ENCODE data around the gene ZBTB42.
A peak's percentile ranks its signal among the peaks of the same experiment; 100 is the strongest.
"Not testable (repeated sequence)": the region's sequence is repeated elsewhere in the genome, so short reads cannot be mapped to it uniquely, and the experiment has no call there.

The ZBTB42 gene

DNA sequence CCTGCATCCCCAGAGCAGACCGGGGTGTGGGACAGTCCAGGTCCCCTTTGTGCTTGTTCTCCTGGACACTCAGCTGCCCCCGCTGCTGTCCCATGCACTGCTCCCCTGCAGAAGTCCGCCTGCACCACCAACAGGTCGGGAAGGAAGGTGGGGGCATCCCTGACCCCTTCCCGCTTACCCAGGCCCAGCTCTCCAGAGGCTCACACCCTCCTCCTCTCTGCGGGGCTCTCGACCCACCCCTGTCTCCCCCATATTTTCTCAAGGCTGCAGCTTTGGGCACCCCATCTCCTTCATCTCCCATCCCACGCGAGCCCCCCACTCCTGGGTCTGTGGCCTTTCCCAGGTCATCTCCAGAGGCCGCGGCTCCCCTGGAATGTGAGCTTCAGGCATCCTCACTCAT lies 9.4 kb downstream of the ZBTB42 start:
- no peak for DNase-seq (ENCODE audit: low spot score)

DNA sequence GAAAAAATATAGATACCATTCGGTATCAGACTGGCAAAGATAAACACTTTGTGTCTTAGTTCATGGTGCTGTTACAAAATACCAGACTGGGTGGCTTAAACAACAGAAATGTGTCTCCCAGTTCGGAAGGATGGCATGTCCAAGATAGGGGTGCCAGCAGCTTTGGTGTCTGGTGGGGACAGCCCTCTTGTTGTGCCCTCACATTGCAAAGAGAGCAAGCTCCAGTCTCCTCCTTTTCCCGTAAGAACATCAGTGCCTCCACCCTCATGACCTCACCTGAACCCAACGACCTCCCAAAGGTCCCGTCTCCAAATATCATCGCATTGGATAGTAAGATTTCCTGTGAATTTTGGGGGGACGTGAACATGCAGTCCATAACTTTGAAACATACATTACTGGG lies 12.4 kb downstream of the ZBTB42 start:
- no peak for DNase-seq (ENCODE audit: low spot score)

DNA sequence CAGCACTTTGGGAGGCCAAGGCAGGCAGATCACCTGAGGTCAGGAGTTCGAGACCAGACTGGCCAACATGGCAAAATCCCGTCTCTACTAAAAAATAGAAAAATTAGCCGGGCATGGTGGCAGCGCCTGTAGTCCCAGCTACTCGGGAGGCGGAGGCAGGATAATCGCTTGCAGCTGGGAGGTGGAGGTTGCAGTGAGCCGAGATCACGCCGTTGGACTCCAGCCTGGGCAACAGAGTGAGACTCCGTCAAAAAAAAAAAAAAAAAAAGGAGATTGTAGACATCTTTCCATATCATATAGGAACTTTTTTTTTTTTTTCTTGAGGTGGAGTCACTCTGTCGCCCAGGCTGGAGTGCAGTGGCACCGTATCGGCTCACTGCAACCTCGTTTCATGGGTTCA lies 13.8 kb downstream of the ZBTB42 start:
- not testable (repeated sequence) for DNase-seq (ENCODE audit: low spot score)

DNA sequence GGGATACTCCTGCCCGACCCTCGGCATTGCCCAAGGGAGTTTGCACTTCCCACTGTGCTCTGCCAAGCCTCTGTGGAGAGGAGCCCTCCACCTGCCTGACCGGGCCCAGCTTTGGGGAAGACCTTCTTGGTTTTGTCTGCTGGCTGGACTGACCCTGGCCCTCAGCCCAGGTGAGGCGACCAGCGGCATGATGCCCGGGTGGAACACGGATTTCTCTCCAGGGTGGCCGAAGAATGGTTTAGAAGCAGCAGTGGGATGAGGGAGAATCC lies 15.6 kb downstream of the ZBTB42 start:
- DNase-seq (ENCODE audit: low spot score) = no peak

DNA sequence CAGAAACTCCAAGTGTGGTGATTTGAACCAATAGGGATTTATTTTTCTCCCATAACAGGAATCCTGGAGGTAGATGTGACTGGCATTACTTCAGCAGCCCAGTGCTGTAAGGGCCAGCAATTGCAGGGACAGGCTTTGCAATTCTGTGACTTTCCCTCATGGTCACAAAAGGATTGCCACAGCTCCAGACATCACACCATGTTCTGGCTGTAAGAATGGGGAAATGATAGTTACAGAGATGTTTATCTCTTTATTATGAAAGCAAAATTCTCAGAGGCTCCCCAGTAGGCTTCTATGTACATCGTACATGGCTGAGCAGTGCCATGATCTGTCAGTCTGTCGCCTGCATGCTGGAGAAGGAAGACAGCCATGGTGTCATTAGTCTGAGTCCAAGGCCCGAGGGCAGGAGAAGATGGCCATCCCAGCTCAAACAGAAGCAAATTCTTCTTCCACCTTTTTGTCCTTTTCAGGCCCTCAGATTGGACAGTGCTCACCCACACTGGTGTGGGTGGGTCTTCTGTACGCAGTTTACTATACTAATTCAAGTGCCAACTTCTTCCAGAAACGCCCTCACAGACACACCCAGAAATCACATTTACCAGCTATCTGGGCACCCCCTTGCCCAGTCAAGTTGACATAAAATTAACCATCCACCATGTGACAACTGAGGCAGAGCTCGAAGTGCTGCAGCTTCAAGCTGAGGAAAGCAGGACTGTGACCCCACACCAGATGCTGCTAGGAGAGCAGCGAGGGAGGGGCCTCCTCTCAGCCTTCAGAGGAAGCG lies 17.2 kb downstream of the ZBTB42 start:
- DNase-seq (ENCODE audit: low spot score) = no peak

DNA sequence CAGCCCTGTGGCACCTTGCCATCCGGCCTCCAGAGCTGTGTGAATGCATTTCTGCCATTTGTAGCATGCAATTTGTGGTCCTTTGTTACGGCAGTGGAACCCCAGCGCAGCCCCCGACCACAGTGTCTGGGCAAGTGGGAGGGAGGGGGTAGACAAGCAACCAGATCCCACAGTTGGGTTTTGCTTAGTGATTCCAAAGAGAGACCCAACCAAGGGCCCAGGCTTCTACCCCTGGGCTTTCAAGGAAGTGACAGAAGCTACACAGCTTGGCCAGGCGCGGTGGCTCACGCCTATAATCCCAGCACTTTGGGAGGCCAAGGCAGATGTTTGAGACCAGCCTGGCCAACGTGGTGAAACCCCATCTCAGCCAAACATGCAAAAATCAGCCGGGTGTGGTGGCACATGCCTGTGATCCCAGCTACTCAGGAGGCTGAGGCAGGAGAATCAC lies 17.8 kb downstream of the ZBTB42 start:
- DNase-seq (ENCODE audit: low spot score) = no peak

DNA sequence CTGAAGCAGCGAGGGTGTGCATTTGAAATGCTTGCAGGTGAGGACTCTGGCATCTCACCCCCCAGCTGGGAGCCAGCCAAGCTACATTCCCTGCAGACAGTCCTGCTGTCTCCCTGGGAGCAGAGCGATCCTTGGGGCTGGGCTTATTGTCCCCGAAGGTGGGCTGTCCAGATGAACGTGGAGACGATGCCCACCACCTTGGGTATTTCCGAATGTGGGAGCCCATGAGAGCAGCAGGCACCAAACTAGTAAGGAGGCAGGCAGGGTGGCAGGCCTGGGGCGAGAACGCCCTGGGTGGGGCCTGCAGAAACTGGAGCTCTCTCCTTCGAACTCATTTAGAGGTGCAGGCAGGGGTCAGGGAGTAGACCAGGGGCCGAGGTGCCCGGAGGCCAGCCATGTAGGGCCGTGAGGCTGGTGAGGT lies 18.5 kb downstream of the ZBTB42 start:
- no peak for DNase-seq (ENCODE audit: low spot score)

DNA sequence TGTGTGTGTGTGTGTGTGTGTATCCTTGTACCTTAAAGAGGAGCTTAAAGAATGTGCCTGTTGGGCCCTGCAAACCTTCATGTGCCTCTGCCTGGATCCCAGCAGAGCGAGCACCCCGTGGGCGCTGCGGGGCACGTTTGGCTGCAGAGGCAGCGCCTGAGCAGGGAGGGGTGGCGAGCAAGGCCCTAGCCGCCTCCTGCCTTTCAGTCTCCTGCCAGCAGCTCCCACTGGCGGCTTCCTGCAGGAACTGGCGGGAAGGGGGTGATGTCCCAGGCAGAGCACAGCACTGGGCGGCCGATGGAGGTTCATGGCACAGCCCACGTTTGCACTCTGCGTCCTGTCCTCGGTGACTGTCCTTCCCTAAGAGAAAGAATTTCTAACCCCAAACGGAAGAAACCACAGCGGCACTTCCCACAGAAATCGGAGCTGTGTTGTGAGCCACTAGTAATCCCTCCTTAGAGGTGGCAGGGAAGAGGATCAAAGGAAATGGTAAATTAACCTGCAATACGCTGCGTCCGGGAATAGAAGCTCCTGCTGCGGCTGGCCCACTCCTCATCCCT lies 19.8 kb downstream of the ZBTB42 start:
- DNase-seq (ENCODE audit: low spot score) = no peak

DNA sequence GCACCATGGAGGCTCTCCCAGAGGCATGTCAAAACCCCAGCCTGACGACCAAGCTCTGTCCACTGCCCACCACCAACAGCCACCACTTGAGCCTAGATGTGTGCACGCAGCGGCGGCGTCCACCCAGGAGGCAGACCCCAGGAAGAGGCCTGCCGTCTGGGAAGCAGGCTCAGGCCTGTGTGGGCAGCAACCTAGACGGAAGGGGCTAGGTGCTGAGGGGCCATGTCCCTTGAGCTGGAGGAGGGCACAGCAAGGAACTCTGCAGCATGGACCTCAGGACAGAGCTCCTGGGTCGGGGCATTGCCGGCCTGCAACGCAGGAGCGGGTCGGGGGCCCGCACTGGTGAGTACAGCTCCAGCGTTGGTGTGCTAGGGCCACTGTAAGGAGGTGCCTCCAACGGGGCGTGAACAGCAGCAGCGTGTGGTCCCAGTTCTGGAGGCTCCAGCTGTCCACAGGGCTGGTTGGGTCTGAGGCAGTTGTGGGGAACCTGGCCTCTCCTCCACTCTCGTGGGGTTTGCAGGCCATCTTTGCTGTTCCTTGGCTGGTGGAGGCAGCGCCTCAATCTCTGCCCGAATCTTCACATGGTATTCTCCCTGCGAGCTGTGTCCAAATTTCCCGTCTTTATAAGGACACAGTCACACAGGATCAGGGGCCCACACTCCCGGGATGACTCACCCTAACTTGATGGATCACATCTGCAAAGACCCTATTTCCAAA lies 20.5 kb downstream of the ZBTB42 start:
- no peak for DNase-seq (ENCODE audit: low spot score)

DNA sequence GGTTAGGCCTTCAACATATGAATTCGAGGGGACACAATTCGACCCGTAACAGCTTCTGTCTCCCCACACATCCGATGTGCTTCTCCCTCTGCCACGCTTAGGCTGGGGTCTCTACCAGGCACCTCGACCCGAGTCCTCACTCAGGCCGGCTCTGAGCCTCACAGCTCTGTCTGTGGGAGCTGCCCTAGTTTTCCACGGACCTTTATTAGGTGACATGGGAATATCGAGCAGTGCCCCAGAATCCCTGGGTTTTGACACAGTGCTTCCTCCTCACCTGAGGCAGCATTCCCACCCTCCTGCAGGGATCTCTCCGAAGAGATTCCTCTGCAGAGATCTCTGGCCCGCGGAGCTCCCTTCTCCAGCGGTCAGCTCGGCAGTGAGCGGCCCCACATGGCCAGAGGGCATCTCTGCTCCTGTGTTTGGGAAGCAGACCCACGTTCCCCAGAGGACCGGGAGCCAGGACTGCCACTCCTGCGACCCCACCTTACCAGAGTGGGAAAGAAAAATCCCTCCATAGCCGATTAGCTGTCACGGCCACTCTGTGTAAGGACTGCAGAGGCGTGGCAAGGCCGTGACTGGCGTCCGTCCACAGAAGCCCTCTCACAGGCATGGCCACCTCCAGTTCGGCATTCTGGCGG lies 21.2 kb downstream of the ZBTB42 start:
- DNase-seq (ENCODE audit: low spot score) = no peak

DNA sequence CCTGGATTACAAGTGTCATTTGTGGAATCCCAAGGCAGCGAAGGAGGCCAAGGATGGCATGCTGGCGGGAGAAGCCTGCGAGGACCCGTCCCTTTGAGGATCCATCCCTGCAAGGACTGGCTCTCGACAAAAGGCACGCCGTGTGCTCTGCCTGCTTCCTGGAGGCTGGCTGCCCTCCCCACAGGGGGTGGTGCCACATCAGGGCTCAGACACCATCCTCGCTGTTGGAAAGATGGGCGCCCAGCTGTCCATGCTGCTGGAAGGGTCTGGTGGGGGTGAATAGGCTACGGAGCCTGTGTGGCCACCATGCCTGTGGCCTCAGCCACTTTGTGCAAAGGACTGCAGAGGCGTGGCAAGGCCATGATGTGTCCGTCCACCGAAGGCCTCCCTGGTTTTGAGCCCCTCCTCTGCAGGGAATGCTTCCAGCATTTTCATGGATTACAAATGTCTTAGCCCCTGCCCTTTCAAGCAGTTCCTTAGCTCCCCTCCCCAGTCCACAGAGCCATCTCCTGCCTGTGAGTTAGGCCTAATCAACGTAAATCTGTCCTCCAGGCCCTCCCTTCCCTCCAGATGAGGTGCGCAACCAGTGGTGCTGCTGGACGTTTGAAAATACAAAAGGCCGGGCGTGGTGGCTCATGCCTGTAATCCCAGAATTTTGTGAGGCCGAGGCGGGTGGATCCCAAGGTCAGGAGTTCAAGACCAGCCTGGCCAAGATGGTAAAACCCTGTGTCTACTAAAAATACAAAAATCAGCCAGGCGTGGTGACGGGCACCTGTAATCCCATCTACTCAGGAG lies 22.1 kb downstream of the ZBTB42 start:
- DNase-seq (ENCODE audit: low spot score) = no peak

DNA sequence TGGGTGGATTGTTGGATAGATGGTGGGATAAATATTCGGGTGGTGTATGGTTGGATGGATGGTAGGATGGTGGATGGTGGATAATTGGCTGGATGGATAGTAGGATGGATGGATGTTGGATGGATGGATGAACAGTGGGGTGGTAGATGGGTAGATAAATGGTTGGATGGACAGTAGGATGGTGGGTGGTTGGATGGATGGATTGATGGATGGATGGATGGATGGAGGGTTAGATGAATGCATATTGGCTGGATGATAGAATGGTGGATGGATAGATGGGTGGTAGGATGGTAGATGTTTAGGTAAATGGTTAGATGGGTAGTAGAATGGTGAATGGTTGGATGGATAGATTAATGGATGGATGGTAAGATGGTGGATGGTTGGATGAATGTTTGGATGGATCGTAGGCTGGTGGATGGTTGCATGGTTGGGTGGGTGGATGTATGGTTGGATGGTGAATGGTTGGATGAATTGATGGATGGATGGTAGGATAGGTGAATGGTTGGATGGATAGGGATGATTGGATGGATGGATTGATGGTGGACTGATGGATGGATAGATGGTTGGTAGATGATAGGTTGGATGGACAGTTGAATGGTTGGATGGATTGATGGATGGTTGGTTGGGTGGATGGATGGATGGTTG lies 23.6 kb downstream of the ZBTB42 start:
- DNase-seq (ENCODE audit: low spot score) = no peak

DNA sequence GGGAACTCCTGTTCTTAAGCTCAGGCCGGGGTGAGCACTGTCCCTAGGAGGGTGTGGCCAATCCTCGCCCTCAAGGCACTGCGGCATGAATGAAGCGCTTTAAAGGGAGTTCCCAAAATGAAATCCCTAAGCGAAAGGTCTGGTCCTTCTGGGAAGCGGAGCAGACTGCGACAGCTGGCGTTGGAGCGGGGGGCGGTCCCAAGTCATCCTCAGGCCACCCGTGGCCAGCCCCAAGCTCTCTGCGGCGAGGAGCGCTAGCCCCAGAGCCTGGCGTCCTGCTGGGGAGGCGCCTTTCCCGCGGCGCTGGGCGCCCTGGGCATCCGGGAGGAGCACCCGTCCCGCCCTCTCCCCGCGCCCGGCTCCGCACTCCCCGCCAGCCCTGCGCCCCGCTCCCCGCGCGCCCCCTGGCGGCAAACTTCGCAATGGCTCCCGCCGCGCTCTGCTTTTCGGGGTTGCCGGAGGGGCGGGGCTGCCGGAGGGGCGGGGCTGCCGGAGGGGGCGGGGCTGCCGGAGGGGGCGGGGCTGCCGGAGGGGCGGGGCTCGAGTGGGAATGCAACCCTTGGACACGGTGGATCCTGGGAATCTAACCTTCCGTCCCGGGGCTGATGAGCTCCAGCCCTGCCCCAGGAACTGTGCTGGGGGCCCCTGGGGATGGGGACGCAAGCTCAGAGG lies 25.4 kb downstream of the ZBTB42 start:
- peak; percentile 89 for DNase-seq (ENCODE audit: low spot score)

DNA sequence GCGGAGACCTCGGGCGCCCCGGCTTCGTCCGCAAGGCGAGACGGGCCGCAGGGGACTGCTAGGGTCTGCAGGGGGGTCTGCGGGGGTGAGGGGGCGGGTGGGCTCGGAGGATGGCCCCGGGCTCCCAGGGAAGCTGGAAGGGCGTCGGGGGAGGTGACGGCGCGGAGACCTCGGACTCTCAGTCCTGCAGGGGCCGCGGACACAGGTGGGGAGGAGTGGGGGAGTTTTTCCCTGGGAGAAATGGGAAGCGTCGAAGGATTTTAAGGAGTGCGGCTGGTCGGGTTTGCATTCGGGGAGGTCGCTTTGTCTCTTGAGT lies 25.9 kb downstream of the ZBTB42 start:
- DNase-seq (ENCODE audit: low spot score) = no peak

DNA sequence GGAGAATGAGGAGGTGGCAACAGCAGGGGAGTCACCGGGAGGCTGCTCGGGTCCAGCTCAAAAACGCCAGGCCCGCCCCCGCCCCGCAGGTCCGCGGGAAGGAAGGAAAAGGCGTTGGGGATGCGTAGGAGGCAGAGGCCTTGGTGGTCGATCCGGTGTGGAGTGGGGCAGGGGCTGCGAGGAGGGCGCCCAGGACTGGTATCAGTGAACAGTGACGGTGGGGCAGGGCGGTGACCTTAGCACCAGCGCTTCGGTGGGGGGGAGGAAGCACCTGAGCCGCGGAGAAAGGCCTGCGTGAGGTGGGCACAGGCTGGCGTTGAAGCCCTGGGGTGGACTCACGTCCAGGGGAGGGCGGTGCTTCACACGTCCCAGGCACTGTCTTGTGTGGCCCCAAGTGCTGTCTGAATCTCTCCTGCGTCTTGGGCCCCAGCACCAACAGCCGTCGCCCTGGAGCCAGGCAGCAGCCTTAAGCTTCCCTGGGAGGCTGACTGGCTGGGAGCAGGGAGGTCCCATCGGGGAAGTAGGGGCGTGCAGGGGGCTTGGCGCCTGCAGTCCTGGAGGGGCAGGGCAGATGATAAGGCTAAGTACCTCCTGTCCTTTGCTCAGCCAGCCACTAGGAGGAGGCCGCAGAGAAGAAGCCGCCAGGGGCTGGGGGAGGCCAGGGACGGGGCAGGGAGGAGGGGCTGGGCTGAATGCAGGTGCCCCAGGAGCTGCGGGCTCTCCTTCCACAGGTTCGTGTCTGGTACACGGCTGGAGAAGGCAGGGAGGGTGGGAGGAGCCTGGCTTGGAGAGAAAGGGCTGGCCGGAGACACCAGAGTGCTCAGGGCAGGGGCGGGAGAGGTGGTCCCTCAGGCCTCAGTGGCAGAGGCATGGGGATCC lies 26.5 kb downstream of the ZBTB42 start:
- peak; percentile 22 for DNase-seq (ENCODE audit: low spot score)

DNA sequence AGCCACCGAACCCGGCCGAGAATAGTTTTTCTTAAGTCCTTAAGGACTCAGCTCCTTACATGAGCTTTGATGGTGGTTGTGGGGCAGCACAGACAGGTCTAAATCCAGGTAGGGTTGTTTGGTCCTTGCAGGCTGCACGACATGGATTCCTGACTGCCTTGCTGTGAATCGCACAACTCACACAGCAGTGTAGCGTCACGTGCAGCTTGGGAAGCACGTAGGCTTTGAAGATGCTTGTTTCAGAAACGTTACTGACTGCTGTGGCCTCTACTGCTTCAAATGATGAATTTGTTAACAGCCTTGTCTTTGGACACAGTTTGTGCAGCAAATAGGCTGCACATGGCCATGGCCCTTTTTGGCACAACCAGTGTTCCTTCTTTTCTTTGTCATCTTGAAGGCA lies 29.9 kb downstream of the ZBTB42 start:
- no peak for DNase-seq (ENCODE audit: low spot score)

DNA sequence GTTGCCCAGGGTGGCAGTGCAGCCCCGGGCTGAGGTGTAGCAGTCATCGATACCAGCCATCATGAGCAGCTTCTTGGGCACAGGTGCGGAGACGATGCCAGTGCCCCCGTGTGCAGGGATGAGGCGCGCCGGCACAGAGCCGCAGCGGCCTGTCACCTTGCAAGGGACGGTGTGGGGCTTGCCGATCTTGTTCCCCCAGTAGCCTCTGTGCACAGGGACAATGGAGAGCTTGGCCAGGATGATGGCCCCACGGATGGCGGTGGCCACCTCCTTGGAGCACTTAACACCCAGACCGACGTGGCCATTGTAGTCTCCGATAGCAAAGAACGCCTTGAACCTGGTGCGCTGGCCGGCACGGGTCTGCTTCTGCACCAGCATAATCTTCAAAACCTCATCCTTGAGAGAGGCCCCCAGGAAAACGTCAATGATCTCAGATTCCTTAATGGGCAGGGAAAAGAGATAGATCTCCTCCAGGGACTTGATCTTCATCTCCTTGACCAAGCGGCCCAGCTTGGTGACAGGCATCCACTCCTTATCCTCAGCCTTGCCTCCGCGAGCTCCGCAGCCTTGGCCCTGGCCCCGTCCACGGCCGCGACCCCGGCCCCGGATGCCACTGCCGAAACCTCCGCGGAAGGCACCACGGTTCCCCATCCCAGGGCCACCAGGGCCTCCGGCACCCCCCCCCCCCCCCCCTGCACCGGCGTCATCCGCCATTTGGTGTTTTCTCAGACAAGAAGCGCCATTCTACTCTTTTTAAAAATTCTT lies 35.5 kb downstream of the ZBTB42 start:
- DNase-seq (ENCODE audit: low spot score) = not testable (repeated sequence)

DNA sequence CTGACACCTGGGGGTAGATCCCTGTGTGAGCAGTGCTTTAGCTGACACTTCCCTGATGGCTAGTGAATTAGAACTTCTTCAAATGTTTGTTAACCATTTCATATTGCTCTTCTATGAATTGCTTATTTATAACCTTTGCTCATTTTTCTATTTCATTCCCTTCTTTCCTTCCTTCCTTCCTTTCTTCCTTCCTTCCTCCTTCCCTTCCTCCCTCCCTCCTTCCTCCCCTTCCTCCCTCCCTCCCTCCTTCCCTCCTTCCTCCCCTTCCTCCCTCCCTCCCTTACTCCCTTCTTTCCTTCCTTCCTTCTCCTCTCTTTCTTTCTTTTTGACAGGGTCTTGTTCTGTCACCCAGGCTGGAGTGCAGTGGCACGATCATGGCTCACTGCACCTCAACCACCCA lies 40.8 kb downstream of the ZBTB42 start:
- DNase-seq (ENCODE audit: low spot score) = no peak

DNA sequence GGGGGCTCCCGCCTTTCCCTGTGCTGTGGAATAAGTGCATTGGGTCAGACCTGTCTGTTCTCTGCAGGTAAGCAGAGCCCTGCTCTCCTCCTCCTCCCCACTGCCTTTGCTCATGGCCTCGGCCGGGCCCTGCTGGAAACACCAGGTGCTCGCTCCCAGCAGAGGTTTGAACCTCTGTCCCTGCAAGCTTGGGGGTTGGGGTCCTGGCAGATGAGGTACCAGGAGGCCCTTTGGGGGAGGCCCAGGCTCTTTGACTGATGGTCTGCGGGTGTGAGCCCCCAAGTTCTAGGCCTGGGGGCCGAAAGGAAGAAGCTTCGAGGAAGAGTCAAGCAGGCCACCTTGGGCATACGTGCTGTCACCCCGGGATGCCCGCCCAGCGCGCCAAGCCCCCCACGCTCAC lies 42.1 kb downstream of the ZBTB42 start:
- DNase-seq (ENCODE audit: low spot score) = no peak

Measured in LoVo (cell line).